Panc1 (cell line): ENCODE results near the gene MMP11. TPM values are rescaled to one million over a fixed set of nuclear protein-coding genes. Genes with fewer than 3 reads are reported as not detected.

Experiments
- ATAC-seq: fragments of 200-7000 bp; cut with Tn5 transposase; 2 replicates; pipeline ENCODE4 v1.9.1; 2020; ENCODE audit warnings: mild to moderate bottlenecking, moderate library complexity
- BruUV-seq: library from RNA; stranded (reverse); fragments of 400-500 nt; replicated peaks from 2 replicates; lab custom pipeline; 2021; lab: Mats Ljungman, UMichigan
- CTCF ChIA-PET: fragments of 300-600 bp; sonication (Branson Sonifier 250); formaldehyde crosslinking; loops from one replicate; lab custom pipeline; 2022; ENCODE audit warnings: antibody characterized with exemption; lab: Charles Lee
- POLR2A ChIA-PET: fragments of 300-600 bp; sonication (Branson Sonifier 250); formaldehyde crosslinking; loops from one replicate; lab custom pipeline; 2022; ENCODE audit warnings: antibody characterized with exemption; lab: Charles Lee
- DNase-seq: peaks from one replicate; pipeline ENCODE4 v3.0.0-alpha.2; 2010; ENCODE audit warnings: low read depth, low spot score
- H3K27ac ChIP-seq: 2 replicates; pipeline ENCODE4 v1.5.1; 2011; ENCODE audit warnings: mild to moderate bottlenecking, low read length, inconsistent platforms
- H3K27me3 ChIP-seq: fragments of 200-500 bp; sonication (Bioruptor generic); 2 replicates; pipeline ENCODE4 v1.6.0; 2014; ENCODE audit warnings: low read length, inconsistent platforms; ENCODE audit not compliant: control insufficient read depth, insufficient read depth
- H3K36me3 ChIP-seq: fragments of 200-500 bp; sonication (Bioruptor generic); 2 replicates; pipeline ENCODE4 v1.5.1; 2014; ENCODE audit warnings: inconsistent platforms, mild to moderate bottlenecking, low read length, moderate library complexity; ENCODE audit not compliant: control insufficient read depth, insufficient read depth
- H3K4me1 ChIP-seq: 2 replicates; pipeline ENCODE4 v1.5.1; 2011; ENCODE audit warnings: inconsistent platforms, mild to moderate bottlenecking, low read length, moderate library complexity; ENCODE audit not compliant: control insufficient read depth, insufficient read depth
- H3K4me3 ChIP-seq, 2 experiments: 2 replicates each; pipeline ENCODE4 v1.5.1; 2011 to 2012; ENCODE audit warnings: low read depth in 2 of 2, low read length in 2 of 2, mild to moderate bottlenecking in 2 of 2, inconsistent platforms in 1 of 2, moderate library complexity in 1 of 2
- H3K9me3 ChIP-seq: fragments of 200-500 bp; sonication (Bioruptor generic); 2 replicates; pipeline ENCODE4 v1.5.1; 2014; ENCODE audit warnings: low read depth, mild to moderate bottlenecking, inconsistent platforms, low read length, moderate library complexity; ENCODE audit not compliant: control insufficient read depth, insufficient read depth
- CTCF ChIP-seq: fragments of 450-650 bp; IDR thresholded peaks from 2 replicates; pipeline ENCODE4 v1.5.1; 2017; ENCODE audit warnings: mild to moderate bottlenecking
- POLR2AphosphoS5 ChIP-seq: IDR thresholded peaks from 2 replicates; pipeline ENCODE4 v1.6.1; 2012; ENCODE audit warnings: mild to moderate bottlenecking, low read depth, low read length, moderate library complexity
- REST ChIP-seq, 2 experiments: IDR thresholded peaks; 2 replicates each; pipeline ENCODE4 v1.6.1; 2011 to 2012; ENCODE audit warnings: low read depth in 2 of 2, control low read depth in 1 of 2, low read length in 1 of 2, mild to moderate bottlenecking in 1 of 2, moderate library complexity in 1 of 2; ENCODE audit not compliant: insufficient read depth in 1 of 2
- SIN3A ChIP-seq: IDR thresholded peaks from 2 replicates; pipeline ENCODE4 v1.6.1; 2012; ENCODE audit warnings: low read depth, mild to moderate bottlenecking, low read length, moderate library complexity, borderline replicate concordance; ENCODE audit not compliant: insufficient read depth
- TCF7L2 ChIP-seq: IDR thresholded peaks from 2 replicates; pipeline ENCODE4 v1.6.1; 2011; ENCODE audit warnings: mild to moderate bottlenecking, low read depth, low read length, inconsistent platforms
- in situ Hi-C: cut with HindIII; loops from 2 replicates; pipeline ENCODE4 v1.10.0; 2016; ENCODE audit warnings: low sequenced_read_pairs, low pct_unique_long_range_greater_than_20kb
- intact Hi-C: fragments of 100-400 bp; cut with micrococcal nuclease; formaldehyde crosslinking; loops from one replicate; pipeline ENCODE4 v1.10.0; 2022; ENCODE audit not compliant: unreplicated experiment
- total RNA-seq: library from RNA; stranded (reverse); gene quantifications from one replicate; pipeline ENCODE4 v1.2.1, GENCODE V29; 2021; ENCODE audit not compliant: unreplicated experiment

Gene MMP11
- total RNA-seq, 1 experiment from 2014 or later, result 3.0 TPM

GRCh38 chr22:23753385-23753784 lies 19.3 kb upstream of the MMP11 start:
- Histone ChIP-seq H3K4me3 (no peak overlapping the region), H3K36me3 (peaks cover 7% of the 10 kb centered on the region; the same call in 1 of the 2 replicates), H3K4me1 (peaks cover 6% of the 10 kb centered on the region), H3K27ac (no peak overlapping the region), H3K9me3 (no peaks in the 10 kb centered on the region), H3K27me3 (no peaks in the 10 kb centered on the region)
- no peak for TF ChIP-seq CTCF
- TF ChIP-seq REST (IDR thresholded peaks at IDR 0.05; ENCODE audit: insufficient read depth in 1 of 2, low read depth in 2 of 2, low read length in 1 of 2), result no peak
- no peak for TF ChIP-seq SIN3A
- no peak for TF ChIP-seq TCF7L2
- TF ChIP-seq POLR2AphosphoS5, result no peak
- no peak for ATAC-seq
- intact Hi-C loops (no loop called here), in situ Hi-C loops (no loop called here)
- POLR2A ChIA-PET, result no interaction called here
- CTCF ChIA-PET, result interaction anchor here (0.6 kb wide), 1 partner anchor 23 kb away, joined by 3 read pairs; no protein-coding TSS in a partner anchor
- no peak for DNase-seq
- no TSS peak for BruUV-seq

GRCh38 chr22:23754220-23754919 lies 18.3 kb upstream of the MMP11 start, which contains the start of gene VPREB3:
Gene VPREB3, minus strand, starts transcription at chr22:23754425. Its CDS starts 62 bp downstream, at chr22:23754363.
- no peaks in the 10 kb centered on the region for H3K27me3 ChIP-seq
- no peak within 1 kb of the TSS for H3K27ac ChIP-seq
- ChIA-PET CTCF (no interaction called here), POLR2A (no interaction called here)
- in situ Hi-C loops (no loop called here), intact Hi-C loops (no loop called here)
- ATAC-seq, result no peak
- TF ChIP-seq POLR2AphosphoS5 (no peak), TCF7L2 (no peak), SIN3A (no peak), REST (IDR thresholded peaks at IDR 0.05; ENCODE audit: insufficient read depth in 1 of 2, low read depth in 2 of 2, low read length in 1 of 2) (no peak), CTCF (no peak)
- H3K4me3 ChIP-seq, result no peak within 1 kb of the TSS
- DNase-seq, result no peak
- no peaks in the 10 kb centered on the region for H3K9me3 ChIP-seq
- no TSS peak for BruUV-seq
- H3K4me1 ChIP-seq, result peaks cover 6% of the 10 kb centered on the region
- H3K36me3 ChIP-seq, result peaks cover 7% of the 10 kb centered on the region; the same call in 1 of the 2 replicates
